ENCODE data around the gene SORBS2. TPM values are rescaled to one million over a fixed set of nuclear protein-coding genes. Genes with fewer than 3 reads are reported as not detected.

SORBS2 gene
- total RNA-seq, 1 experiment from 2014 or later: 0.34 TPM

DNA sequence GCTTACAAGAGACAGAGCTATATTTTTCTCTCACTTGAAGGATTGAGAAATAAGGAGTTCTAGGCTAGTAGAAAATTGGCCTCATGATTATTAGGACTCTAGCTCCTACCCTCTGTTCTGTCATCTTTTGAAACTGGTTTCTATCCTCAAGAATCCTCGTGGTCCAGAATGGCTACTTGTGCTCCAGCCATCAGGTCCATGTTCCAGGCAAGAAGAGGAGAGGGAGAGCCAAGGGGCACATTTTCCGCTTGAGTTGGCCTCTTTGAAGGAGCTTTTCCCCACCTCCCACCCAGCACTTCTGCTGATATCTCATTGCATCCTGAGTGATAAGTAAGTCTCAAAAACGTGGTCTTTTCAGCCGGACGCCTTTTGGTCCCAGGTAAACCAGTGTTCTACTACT, 7.2 kb upstream of the SORBS2 start:
- TF ChIP-seq, protein P1, sequence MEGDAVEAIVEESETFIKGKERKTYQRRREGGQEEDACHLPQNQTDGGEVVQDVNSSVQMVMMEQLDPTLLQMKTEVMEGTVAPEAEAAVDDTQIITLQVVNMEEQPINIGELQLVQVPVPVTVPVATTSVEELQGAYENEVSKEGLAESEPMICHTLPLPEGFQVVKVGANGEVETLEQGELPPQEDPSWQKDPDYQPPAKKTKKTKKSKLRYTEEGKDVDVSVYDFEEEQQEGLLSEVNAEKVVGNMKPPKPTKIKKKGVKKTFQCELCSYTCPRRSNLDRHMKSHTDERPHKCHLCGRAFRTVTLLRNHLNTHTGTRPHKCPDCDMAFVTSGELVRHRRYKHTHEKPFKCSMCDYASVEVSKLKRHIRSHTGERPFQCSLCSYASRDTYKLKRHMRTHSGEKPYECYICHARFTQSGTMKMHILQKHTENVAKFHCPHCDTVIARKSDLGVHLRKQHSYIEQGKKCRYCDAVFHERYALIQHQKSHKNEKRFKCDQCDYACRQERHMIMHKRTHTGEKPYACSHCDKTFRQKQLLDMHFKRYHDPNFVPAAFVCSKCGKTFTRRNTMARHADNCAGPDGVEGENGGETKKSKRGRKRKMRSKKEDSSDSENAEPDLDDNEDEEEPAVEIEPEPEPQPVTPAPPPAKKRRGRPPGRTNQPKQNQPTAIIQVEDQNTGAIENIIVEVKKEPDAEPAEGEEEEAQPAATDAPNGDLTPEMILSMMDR (IDR thresholded peaks at IDR 0.05 in 2 of 3, conservative IDR thresholded peaks at IDR 0.05 in 1 of 3; ENCODE audit: borderline replicate concordance in 1 of 3, insufficient read depth in 1 of 3, low read depth in 2 of 3, low read length in 2 of 3): no peak
- TF ChIP-seq EZH2phosphoT487 (IDR thresholded peaks at IDR 0.05; ENCODE audit: borderline replicate concordance): no peak
- no peak for TF ChIP-seq EGR1 (IDR thresholded peaks at IDR 0.05; ENCODE audit: low read depth)
- TF ChIP-seq JUND (IDR thresholded peaks at IDR 0.05): no peak
- TF ChIP-seq POLR2AphosphoS5 (IDR thresholded peaks at IDR 0.05; ENCODE audit: low read depth, low read length): no peak
- TF ChIP-seq SIN3A (IDR thresholded peaks at IDR 0.05; ENCODE audit: low read depth): no peak
- TF ChIP-seq YY1 (IDR thresholded peaks at IDR 0.05; ENCODE audit: extremely low read depth, insufficient replicate concordance, low read depth, low read length): no peak
- TF ChIP-seq CBX3 (IDR thresholded peaks at IDR 0.05; ENCODE audit: low read depth): no peak
- no peak for TF ChIP-seq TCF7L2 (IDR thresholded peaks at IDR 0.05; ENCODE audit: borderline replicate concordance, extremely low read depth, insufficient read depth, insufficient read length)
- no peak for TF ChIP-seq ZNF274 (IDR thresholded peaks at IDR 0.05; ENCODE audit: low read depth, low read length)
- TF ChIP-seq RAD21 (IDR thresholded peaks at IDR 0.05; ENCODE audit: low read depth): no peak
- no peak for TF ChIP-seq EZH2 (IDR thresholded peaks at IDR 0.05)
- Histone ChIP-seq H3K9me3 (ENCODE audit: control insufficient read depth in 1 of 2, insufficient read depth in 1 of 2, low read depth in 1 of 2, low read length in 2 of 2) (no peaks in the 10 kb centered on the region), H3K27me3 (ENCODE audit: insufficient read depth, low read length) (no peaks in the 10 kb centered on the region), H3K79me2 (ENCODE audit: insufficient read depth, low read length) (no peaks in the 10 kb centered on the region), H3K27ac (ENCODE audit: low read depth, low read length) (no peak overlapping the region), H2AFZ (ENCODE audit: low read depth, low read length, poor library complexity, severe bottlenecking) (no peak overlapping the region), H3K4me2 (ENCODE audit: low read length) (no peak overlapping the region), H3K36me3 (ENCODE audit: control insufficient read depth in 1 of 2, insufficient read depth in 2 of 2, low read length in 2 of 2) (no peaks in the 10 kb centered on the region), H3K4me1 (ENCODE audit: control insufficient read depth in 1 of 2, insufficient read depth in 2 of 2, low read length in 2 of 2) (no peaks in the 10 kb centered on the region), H3K9me2 (ENCODE audit: insufficient read depth) (no peaks in the 10 kb centered on the region), H3K9ac (ENCODE audit: low read length) (no peak overlapping the region), H3K4me3 (replicated peaks in 1 of 2; ENCODE audit: low read depth in 1 of 2, low read length in 2 of 2) (no peak overlapping the region), H4K20me1 (ENCODE audit: insufficient read depth) (no peaks in the 10 kb centered on the region)
- BruUV-seq (replicated peaks): no TSS peak
- POLR2A ChIA-PET: no interaction called here
- CTCF ChIA-PET: no interaction called here
- RAD21 ChIA-PET (ENCODE audit: low non-redundant PET in 1 of 2, low total read pairs in 2 of 2, uncharacterized antibody in 2 of 2, unreplicated experiment in 2 of 2): no interaction called here
- ATAC-seq (no peak), DNase-seq (ENCODE audit: low read depth, low spot score) (no peak)
- intact Hi-C loops (cut with micrococcal nuclease): no loop called here
